Prostate gland (tissue), 2 donors: ENCODE data around the gene EVC.

Experiments used
- CTCF ChIP-seq, 4 experiments: fragments of 200-600 bp in 2 of 4; fragments of 450-650 bp in 2 of 4; sonication (generic) in 2 of 4; IDR thresholded peaks; 1 replicate in 3 of 4; 2 replicates in 1 of 4; pipeline ENCODE4 v1.5.1; 2016 to 2019; ENCODE audit warnings: antibody characterized with exemption in 4 of 4, mild to moderate bottlenecking in 2 of 4, moderate library complexity in 2 of 4
- POLR2A ChIP-seq: fragments of 450-650 bp; IDR thresholded peaks from one replicate; pipeline ENCODE4 v1.6.1; 2016; ENCODE audit warnings: antibody characterized with exemption, mild to moderate bottlenecking
- POLR2AphosphoS5 ChIP-seq: sonication (generic); formaldehyde crosslinking; IDR thresholded peaks from one replicate; pipeline ENCODE4 v1.6.1; 2017; ENCODE audit warnings: antibody characterized with exemption

- TF ChIP-seq CTCF (IDR thresholded peaks at IDR 0.05): no peak
- no peak for TF ChIP-seq POLR2AphosphoS5
- no peak for TF ChIP-seq POLR2A
Measured at GRCh38 chr4:5689065-5689464, 21.9 kb upstream of the EVC start.
